DMS53 (cell line): ENCODE results near the gene NLRC3.

ENCODE experiments used
- DNase-seq: peaks from one replicate; lab custom pipeline; 2025; lab: John Stamatoyannopoulos, UW

Gene NLRC3

GRCh38 chr16:3597226-3597625 is 20.0 kb upstream of the NLRC3 start:
- no peak for DNase-seq

DNA sequence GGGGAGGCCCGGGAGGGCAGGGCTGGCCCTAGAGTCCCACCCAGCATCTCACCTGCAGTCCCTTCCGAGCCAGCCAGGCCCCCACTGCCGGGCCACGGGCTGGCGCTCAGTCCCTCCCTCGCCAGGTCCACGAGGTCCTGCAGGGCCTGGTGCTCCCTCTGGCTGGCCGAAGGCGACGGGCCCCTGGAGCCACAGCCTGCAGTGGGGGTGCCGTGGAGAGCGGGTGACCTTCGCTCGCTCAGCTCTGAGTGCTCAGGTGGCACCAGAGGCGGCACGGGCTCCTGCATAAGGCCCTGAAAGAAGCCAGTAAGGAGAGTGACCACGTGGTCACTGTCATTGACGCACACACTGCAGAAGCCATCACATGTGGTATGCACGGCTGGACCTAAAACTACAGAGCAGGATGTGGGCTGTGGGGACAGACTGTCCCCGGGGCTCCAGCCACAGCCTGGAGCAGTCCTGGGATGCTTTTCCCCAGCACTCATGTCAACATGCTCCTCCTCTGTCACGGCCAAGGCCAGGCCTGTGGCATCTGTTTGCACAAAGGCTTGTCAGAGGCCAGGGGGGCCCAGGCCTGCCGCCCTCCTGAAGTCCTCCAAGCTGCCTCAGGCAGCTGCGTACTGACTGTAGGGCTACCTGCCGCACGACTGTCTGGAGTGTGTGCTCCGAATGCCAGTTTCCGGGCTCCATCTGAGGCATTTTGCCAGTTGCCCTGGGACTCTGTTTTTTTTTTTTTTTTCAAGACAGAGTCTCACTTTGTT is 19.1 kb upstream of the NLRC3 start:
- no peak for DNase-seq

DNA sequence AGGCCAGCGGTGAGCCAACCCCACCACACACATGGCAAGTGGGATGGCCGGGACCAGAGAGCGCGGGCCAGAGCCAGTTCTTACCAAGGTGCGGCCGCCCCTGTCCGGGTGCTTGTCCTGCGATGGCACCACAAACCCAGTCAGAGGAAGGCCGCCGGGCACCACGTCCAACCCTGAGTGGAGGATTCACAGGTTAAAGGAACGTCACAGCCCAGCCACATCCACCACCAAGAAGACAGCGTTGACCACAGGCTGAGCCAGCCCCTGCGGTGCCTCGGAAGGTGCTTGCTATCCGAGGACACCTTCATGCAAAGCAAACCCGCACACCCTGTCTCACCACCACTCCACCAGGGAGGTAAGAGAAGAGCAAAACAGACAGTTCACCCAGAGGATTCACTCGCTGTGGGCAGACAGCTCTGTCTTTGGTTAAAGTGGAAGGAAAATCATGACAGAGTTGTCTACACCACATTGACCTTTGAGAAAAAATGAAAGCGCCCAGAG is 18.4 kb upstream of the NLRC3 start:
- no peak for DNase-seq

DNA sequence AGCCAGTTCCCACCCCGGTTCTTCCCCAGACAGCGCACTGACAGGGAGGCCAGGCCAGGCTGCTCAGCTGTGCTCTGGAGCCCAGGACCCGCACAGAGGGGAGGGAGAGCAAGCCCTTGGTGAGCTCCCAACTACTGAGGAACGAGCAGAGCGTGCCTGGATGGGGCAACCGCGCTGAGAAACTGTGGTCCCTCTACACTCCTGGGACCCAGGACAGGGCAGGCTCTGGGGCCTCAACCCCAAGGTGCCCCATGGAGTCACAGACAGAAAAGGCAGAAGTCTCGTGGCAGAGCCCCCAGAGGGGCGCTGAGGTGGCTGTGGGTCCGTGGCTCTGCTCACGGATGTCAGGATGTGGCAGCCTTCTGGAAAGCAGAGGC is 17.9 kb upstream of the NLRC3 start:
- DNase-seq, result no peak

- no peak for DNase-seq
Measured at GRCh38 chr16:3594316-3595109, 17.3 kb upstream of the NLRC3 start.

GRCh38 chr16:3592559-3592958 is 15.4 kb upstream of the NLRC3 start:
- DNase-seq, result no peak

DNA sequence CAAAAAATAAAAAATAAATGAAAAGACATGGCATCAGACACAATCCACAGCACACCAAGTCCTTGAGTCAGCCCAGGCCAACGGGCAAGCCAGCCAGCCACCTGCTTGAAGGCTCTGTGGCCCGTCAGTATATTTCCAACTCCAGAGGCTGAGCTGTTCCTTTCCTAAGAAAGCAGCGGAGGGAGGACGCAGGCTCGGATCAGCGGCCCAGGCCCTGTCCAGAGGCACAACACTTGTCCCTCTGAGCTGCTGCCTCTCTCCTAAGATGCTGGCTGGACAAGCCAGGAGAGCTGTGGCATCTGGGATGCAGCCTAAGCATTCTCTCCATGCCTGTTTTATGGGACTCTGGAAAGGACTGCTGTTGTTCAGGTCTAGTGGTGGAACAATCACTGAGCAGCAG is 14.8 kb upstream of the NLRC3 start:
- DNase-seq, result no peak

DNA sequence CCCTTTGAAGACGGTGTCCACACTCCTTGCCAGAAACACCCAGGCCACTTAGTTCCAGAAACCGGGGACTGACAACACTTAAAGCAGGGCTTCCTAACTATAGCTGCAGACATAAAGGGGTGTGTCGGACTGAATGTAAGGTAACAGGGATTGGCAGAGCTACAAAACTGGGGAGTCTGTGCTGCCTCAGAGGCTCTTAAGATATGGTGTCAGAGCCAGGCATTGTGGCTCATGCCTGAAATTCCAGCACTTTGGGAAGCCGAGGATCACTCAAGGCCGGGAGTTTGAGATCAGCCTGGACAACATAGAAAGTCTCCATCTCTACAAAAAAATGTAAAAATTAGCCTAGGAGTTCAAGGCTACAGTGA is 14.2 kb upstream of the NLRC3 start:
- DNase-seq, result no peak

DNA sequence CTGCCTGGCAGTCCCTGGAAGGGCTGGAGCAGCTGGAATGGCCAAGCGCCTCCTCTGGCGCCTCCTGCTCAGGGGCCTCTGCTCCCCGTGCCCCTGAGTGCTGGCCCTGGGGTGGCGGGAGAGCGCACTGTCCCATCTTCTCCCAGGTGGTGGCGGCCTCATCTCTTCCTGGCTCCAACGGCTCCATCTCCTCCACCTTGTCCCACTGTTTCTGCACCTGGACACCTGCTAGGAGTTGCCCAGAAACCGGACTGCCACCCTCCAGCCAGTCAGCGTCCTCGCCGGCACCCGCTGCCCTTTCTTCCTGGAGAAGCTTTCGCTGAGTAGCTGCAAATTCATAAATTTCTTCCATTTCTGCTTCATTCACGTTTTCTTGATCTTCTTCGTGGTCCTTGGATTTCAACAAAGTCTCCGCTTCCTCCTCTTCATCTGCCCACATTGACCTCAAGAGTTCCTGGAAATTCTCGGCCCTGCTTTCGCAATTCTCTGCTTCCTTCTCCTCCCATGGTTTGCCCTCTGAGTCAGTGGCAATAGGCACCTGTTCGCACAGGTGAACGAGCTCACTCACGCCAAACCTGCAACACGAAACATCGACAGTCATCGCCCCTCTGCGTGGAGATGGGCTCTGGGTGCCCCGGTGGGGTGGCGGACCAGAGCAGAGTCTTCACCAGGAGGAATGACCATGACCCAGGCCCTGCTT is 13.7 kb upstream of the NLRC3 start:
- DNase-seq, result no peak

DNA sequence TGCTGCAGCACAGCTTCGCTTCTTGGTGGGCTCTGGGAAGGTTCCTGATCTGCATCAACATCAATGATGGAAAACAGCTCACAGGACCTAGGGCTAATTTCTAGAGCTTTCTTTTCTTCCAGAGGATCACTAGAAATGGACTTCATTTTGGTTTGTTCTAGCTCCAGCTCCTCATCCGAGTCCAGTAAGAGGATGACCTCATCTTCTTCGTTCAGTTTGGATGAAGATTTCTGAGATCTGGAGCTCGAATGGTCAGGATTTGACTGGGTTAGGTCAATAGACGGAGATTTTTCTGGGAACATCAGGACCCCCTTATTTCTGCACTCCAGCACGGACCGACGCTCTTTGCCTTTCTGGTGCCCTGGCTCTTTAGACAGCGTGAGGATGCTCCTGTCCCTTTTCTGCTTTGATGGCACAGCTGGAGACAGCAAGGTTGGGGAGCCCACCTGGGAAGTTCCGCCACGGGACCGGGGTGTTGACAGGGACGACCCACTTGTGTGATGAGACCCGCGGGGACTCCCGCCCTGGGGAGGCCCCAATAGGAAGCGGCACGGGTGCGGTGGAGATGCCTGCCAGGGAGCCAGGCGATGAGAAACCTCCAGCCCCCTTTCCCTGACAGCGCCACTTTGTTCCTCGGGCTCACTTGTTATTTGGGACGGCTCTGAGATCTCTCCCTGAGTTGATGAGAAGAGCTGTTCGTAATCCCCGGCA is 12.9 kb upstream of the NLRC3 start:
- DNase-seq, result no peak

GRCh38 chr16:3589441-3589921 is 12.3 kb upstream of the NLRC3 start:
- DNase-seq, result no peak

GRCh38 chr16:3589001-3589400 is 11.8 kb upstream of the NLRC3 start:
- DNase-seq, result no peak

- no peak for DNase-seq
Measured at GRCh38 chr16:3587547-3588110, 10.4 kb upstream of the NLRC3 start.

DNA sequence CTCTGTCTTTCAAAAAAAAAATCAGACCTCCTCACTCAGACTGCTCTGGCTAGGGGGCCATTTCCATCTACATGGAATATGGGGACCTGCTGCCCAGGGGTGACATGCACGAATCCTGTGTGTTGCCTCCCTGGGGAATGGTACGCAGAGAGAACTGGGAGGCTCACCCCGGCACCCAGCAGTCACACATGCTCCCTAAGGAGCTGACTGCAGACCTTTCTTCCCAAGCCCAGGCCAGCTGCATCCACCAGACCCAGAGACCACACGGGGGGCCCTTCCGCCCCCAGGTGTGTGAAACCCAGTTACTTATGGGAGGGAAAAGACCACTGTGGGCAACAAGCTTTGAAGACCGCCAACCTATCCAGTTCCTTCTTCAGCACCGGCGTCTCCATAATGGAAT is 7.2 kb upstream of the NLRC3 start:
- DNase-seq, result no peak

DNA sequence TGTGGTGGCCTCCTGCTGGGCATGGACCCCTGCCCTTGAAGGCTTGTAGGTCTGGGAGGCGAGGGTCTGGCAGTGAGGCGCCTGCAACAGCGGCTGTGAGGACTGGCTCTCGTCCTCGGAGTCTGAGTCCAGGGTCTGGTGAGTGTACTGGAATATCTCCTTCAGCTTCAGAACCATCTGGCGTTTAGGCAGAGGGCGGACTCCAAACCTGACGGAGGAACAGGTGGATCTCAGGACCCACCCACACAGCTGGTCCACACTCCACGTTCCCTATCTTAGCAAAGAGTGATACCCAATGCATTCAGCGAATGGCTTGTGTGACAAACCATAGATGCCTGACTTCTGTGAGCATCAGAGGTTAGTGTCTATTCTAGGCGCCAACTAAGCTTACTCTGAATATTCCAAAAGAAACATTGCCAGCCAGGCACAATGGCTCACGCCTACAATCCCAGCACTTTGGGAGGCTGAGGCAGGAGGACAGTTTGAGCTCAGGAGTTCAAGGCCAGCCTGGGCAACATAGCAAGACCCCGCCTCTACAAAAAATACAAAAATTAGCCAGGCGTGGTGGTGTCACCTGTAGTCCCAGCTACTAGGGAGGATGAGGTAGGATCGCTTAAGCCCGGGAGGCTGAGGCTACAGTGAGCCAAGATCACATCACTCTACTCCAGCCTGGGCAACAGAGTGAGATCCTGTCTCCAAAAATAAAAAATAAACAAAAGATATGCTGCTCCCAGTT is 6.3 kb upstream of the NLRC3 start:
- no peak for DNase-seq

DNA sequence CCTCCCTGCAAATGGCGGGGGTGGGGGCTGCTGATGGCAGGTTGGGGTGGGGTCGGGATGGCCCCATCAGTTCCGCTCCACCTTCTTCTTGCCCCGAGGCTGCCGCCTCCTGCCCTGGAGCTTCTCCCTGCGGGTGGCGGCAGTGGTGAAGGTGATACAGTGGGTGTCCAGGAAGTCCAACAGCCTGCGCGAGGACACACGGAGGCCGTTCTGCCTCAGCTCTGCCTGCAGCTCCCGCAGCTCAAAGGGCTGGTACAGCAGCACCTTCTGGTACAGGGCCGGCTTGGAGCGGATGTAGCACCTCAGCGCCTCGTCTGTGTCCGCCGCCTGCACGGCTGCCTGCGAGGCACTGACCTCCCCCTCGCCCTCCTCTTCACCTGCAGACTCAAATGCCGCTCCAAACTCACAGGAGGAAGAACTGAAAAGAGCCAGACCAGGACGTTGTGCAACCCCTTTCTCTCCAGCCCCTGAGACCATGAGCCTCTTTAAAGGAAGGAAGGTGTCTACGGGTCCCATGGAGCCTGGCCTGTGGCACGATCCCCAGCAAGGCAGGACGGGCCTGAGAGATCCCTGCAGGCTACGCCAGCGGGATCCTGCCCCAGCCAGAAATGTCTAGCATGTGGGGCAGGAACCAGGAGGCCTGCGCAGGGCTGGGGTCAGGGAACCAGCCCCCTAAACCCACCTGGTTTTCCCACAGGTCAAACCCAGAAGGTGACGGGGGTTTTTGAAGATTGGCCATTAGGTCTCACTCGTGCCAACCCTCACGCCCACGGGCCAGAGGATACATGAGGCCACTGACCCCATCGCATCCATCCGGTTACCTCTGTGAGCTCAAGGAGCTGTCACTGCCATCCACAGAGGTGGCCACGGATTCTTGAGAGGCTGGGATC is 5.3 kb upstream of the NLRC3 start:
- no peak for DNase-seq

DNA sequence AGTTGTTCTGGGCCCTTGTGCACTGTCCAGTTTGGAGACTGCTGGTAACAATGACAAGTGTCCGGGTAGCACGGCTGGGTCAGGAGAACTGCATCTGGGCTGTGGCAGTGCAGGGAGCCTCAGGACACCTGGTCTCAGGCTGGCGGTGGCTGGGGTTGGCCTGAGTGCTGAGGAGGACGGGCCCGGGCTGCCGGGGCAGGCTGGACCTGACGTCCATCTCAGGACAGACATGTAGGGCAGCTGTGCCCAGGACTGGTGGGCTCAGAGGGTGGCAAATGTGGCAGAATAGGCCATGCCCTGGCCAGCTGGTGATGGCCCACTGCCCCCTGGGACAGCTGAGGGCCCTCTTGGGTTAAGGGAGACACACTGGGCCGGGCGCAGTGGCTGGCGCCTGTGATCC is 4.2 kb upstream of the NLRC3 start:
- no peak for DNase-seq

DNA sequence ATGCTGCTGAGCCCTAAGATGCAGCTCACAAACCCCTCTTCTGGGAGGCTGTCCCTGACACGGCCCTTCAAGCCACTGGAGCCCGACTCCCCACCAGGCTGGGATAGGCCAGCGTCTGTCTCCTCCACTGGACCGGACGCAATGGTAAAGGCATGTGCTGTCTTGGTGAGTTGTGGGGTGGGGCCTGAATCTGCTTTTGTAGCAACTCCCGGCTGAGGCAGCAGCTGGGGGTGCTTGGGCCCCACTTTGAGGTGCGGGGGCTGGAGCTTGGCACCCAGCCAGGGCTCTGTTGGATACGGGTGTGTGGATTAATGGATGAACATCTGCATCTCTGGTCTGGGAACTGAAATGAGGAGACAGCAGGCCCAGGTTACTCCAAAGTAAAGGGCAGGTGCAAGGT is 3.5 kb upstream of the NLRC3 start:
- no peak for DNase-seq

- no peak for DNase-seq
Measured at GRCh38 chr16:3580251-3580651, 3.0 kb upstream of the NLRC3 start.

- no peak for DNase-seq
Measured at GRCh38 chr16:3579776-3580175, 2.6 kb upstream of the NLRC3 start.
